ENCODE data around the gene SGPP2. TPM values are rescaled to one million over a fixed set of nuclear protein-coding genes. Genes with fewer than 3 reads are reported as not detected.

SGPP2 gene
- total RNA-seq, 1 donor from 2014 or later: 0.20 TPM

DNA sequence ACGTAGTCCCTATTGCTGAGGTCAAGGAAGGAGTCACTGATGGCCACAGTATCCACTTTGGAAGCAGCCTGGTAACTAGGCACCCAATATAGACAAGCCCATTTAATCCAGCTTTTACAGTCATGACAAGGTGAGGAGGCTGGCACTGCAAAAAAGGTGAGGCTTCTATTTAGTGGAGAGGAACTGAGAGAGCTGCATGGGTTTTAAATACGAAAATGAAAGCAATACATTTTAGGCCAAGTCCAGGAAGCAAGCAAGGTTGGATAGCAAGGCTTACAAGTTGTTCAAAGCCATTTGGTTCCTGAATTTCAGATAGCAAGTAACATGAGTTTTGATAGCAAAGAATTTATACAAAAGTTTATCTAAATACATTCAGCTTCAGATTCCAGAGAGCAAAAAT, 80.4 kb downstream of the SGPP2 start:
- no peak for FAIRE-seq
- Histone ChIP-seq H3K9me3 (ENCODE audit: insufficient read depth, low read depth, low read length) (no peaks in the 10 kb centered on the region), H3K27ac (ENCODE audit: low read depth, low read length) (no peak overlapping the region), H3K4me3 (ENCODE audit: insufficient read depth, low read depth, low read length) (no peak overlapping the region), H3K36me3 (ENCODE audit: insufficient read depth, low read length) (no peaks in the 10 kb centered on the region), H3K79me2 (ENCODE audit: insufficient read depth, low read length) (no peaks in the 10 kb centered on the region), H4K20me1 (ENCODE audit: insufficient read depth, low read length) (no peaks in the 10 kb centered on the region), H2AFZ (ENCODE audit: low read depth, low read length) (no peak overlapping the region), H3K4me1 (ENCODE audit: insufficient read depth, low read length) (no peaks in the 10 kb centered on the region), H3K27me3 (ENCODE audit: insufficient read depth, low read length) (peaks cover 5% of the 10 kb centered on the region), H3K9ac (ENCODE audit: low read length) (no peak overlapping the region), H3K4me2 (ENCODE audit: low read length) (no peak overlapping the region)
- TF ChIP-seq, protein P1, sequence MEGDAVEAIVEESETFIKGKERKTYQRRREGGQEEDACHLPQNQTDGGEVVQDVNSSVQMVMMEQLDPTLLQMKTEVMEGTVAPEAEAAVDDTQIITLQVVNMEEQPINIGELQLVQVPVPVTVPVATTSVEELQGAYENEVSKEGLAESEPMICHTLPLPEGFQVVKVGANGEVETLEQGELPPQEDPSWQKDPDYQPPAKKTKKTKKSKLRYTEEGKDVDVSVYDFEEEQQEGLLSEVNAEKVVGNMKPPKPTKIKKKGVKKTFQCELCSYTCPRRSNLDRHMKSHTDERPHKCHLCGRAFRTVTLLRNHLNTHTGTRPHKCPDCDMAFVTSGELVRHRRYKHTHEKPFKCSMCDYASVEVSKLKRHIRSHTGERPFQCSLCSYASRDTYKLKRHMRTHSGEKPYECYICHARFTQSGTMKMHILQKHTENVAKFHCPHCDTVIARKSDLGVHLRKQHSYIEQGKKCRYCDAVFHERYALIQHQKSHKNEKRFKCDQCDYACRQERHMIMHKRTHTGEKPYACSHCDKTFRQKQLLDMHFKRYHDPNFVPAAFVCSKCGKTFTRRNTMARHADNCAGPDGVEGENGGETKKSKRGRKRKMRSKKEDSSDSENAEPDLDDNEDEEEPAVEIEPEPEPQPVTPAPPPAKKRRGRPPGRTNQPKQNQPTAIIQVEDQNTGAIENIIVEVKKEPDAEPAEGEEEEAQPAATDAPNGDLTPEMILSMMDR (IDR thresholded peaks at IDR 0.05; ENCODE audit: insufficient read depth, low read depth, low read length): no peak
- no peak for TF ChIP-seq EZH2 (IDR thresholded peaks at IDR 0.05; ENCODE audit: insufficient read depth, low read length)
- Mint-ChIP-seq H3K9me3 (ENCODE audit: unreplicated experiment) (no peaks in the 10 kb centered on the region), H3K27me3 (ENCODE audit: low read depth, unreplicated experiment) (peaks cover 11% of the 10 kb centered on the region), H3K27ac (ENCODE audit: unreplicated experiment) (no peak overlapping the region), H3K4me1 (ENCODE audit: low read depth, unreplicated experiment) (no peaks in the 10 kb centered on the region), H3K4me3 (ENCODE audit: unreplicated experiment) (no peak overlapping the region), H3K36me3 (ENCODE audit: low read depth, unreplicated experiment) (no peaks in the 10 kb centered on the region)
- no peak for DNase-seq (ENCODE audit: low read depth)

DNA sequence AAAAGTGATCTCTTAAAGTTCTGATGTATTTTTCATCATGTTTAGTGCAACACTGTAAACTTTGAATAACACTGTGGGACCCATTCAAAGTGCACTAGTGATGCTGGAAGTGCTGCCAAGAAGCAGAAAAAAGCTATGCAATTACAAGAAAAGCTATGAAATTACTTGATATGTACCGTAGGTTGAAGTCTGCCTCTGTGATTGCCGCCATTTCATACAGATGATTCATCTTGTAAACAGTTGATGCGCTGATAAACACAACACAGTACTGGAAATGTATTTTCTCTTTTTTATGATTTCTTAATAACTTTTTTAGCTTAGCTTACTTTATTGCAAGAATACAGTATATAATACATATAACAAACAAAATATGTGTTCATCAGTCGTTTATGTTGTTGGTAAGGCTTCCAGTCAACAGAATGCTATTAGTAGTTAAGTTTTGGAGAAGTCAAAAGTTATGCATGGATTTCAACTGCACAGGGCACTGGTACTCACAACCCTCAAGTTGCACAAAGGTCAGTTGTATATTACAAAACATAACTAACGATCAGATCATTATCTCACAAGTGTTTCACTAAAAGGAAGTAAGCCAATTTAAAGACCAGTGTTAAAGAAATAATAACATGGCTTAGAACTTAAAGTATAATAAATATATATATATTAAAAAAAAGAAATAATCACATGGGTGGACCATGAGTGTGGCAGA, 82.0 kb downstream of the SGPP2 start:
- no peak for DNase-seq (ENCODE audit: low read depth)
- no peak overlapping the region for H3K4me3 Mint-ChIP-seq (ENCODE audit: unreplicated experiment)
- Histone ChIP-seq H3K4me3 (ENCODE audit: insufficient read depth, low read depth, low read length) (no peak overlapping the region), H3K4me2 (ENCODE audit: low read length) (no peak overlapping the region), H2AFZ (ENCODE audit: low read depth, low read length) (no peak overlapping the region), H3K27ac (ENCODE audit: low read depth, low read length) (no peak overlapping the region), H3K79me2 (ENCODE audit: insufficient read depth, low read length) (no peaks in the 10 kb centered on the region), H3K9ac (ENCODE audit: low read length) (no peak overlapping the region), H3K27me3 (ENCODE audit: insufficient read depth, low read length) (no peaks in the 10 kb centered on the region), H4K20me1 (ENCODE audit: insufficient read depth, low read length) (no peaks in the 10 kb centered on the region), H3K36me3 (ENCODE audit: insufficient read depth, low read length) (no peaks in the 10 kb centered on the region), H3K9me3 (ENCODE audit: insufficient read depth, low read depth, low read length) (no peaks in the 10 kb centered on the region), H3K4me1 (ENCODE audit: insufficient read depth, low read length) (no peaks in the 10 kb centered on the region)
- H3K4me1 Mint-ChIP-seq (ENCODE audit: low read depth, unreplicated experiment): no peaks in the 10 kb centered on the region
- H3K27ac Mint-ChIP-seq (ENCODE audit: unreplicated experiment): no peak overlapping the region
- TF ChIP-seq EZH2 (IDR thresholded peaks at IDR 0.05; ENCODE audit: insufficient read depth, low read length): no peak
- TF ChIP-seq, protein P1 (IDR thresholded peaks at IDR 0.05; ENCODE audit: insufficient read depth, low read depth, low read length): no peak
- no peaks in the 10 kb centered on the region for H3K36me3 Mint-ChIP-seq (ENCODE audit: low read depth, unreplicated experiment)
- FAIRE-seq: no peak
- H3K27me3 Mint-ChIP-seq (ENCODE audit: low read depth, unreplicated experiment): peaks cover 8% of the 10 kb centered on the region
- no peaks in the 10 kb centered on the region for H3K9me3 Mint-ChIP-seq (ENCODE audit: unreplicated experiment)

DNA sequence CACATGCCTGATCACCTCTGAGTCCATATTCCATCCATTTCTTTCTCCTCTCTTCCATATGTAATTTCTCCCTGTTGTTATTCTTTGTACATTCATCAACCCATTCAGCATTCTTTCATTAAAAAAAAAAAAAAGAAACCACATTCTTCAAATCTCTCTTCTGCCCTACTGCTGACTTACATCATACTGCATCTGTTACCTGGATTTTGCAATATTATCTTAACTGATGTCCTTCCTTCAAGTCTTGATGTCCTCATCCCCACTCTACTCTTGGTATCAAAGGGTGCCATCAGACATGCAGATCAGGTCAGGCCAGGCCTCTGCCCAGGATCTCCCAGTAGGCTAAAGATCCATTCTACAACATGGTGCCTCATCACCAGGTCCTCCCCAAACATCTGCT, 90.6 kb downstream of the SGPP2 start:
- no peak for DNase-seq (ENCODE audit: low read depth)
- Histone ChIP-seq H3K4me2 (ENCODE audit: low read length) (no peak overlapping the region), H3K9me3 (ENCODE audit: insufficient read depth, low read depth, low read length) (no peaks in the 10 kb centered on the region), H4K20me1 (ENCODE audit: insufficient read depth, low read length) (no peaks in the 10 kb centered on the region), H3K79me2 (ENCODE audit: insufficient read depth, low read length) (no peaks in the 10 kb centered on the region), H3K27ac (ENCODE audit: low read depth, low read length) (no peak overlapping the region), H3K4me1 (ENCODE audit: insufficient read depth, low read length) (no peaks in the 10 kb centered on the region), H3K4me3 (ENCODE audit: insufficient read depth, low read depth, low read length) (no peak overlapping the region), H3K36me3 (ENCODE audit: insufficient read depth, low read length) (no peaks in the 10 kb centered on the region), H3K27me3 (ENCODE audit: insufficient read depth, low read length) (no peaks in the 10 kb centered on the region), H3K9ac (ENCODE audit: low read length) (no peak overlapping the region), H2AFZ (ENCODE audit: low read depth, low read length) (no peak overlapping the region)
- Mint-ChIP-seq H3K27ac (ENCODE audit: unreplicated experiment) (no peak overlapping the region), H3K27me3 (ENCODE audit: low read depth, unreplicated experiment) (peaks cover 7% of the 10 kb centered on the region), H3K36me3 (ENCODE audit: low read depth, unreplicated experiment) (no peaks in the 10 kb centered on the region), H3K4me1 (ENCODE audit: low read depth, unreplicated experiment) (peaks cover 3% of the 10 kb centered on the region), H3K9me3 (ENCODE audit: unreplicated experiment) (no peaks in the 10 kb centered on the region), H3K4me3 (ENCODE audit: unreplicated experiment) (no peak overlapping the region)
- TF ChIP-seq, protein P1 (IDR thresholded peaks at IDR 0.05; ENCODE audit: insufficient read depth, low read depth, low read length): no peak
- TF ChIP-seq EZH2 (IDR thresholded peaks at IDR 0.05; ENCODE audit: insufficient read depth, low read length): no peak
- no peak for FAIRE-seq

All from astrocyte (in vitro differentiated cells and primary cell).